GM21381 (cell line): ENCODE measurements around the gene KCTD4.
"Not testable (repeated sequence)": the region's sequence is repeated elsewhere in the genome, so short reads cannot be mapped to it uniquely, and the experiment has no call there.

Source experiments
- ATAC-seq: cut with Tn5 transposase; IDR thresholded peaks from one replicate; pipeline ENCODE4 v1.9.1; 2021; ENCODE audit warnings: mild to moderate bottlenecking, moderate library complexity; ENCODE audit not compliant: unreplicated experiment

The KCTD4 gene

GRCh38 chr13:45200701-45201232, at the start of gene KCTD4:
Gene KCTD4, minus strand, starts transcription at chr13:45201045. Its CDS starts 6,478 bp downstream, at chr13:45194567.
- ATAC-seq, result no peak

- no peak for ATAC-seq
These were observed 48.8 kb upstream of the KCTD4 start for GRCh38 chr13:45249662-45250061.

GRCh38 chr13:45244736-45245135, 43.9 kb upstream of the KCTD4 start:
- not testable (repeated sequence) for ATAC-seq

- no peak for ATAC-seq
These were observed 42.2 kb upstream of the KCTD4 start for GRCh38 chr13:45243077-45243476.

GRCh38 chr13:45242524-45242923, 41.7 kb upstream of the KCTD4 start:
- no peak for ATAC-seq

- ATAC-seq, result no peak
These were observed 41.2 kb upstream of the KCTD4 start for GRCh38 chr13:45242070-45242469.

GRCh38 chr13:45240143-45240542, 39.3 kb upstream of the KCTD4 start:
- ATAC-seq, result no peak

GRCh38 chr13:45238945-45239795, 38.3 kb upstream of the KCTD4 start:
- no peak for ATAC-seq

GRCh38 chr13:45232591-45232990, 31.7 kb upstream of the KCTD4 start:
- no peak for ATAC-seq

GRCh38 chr13:45231722-45232121, 30.9 kb upstream of the KCTD4 start:
- no peak for ATAC-seq

GRCh38 chr13:45231305-45231704, 30.5 kb upstream of the KCTD4 start:
- no peak for ATAC-seq

- ATAC-seq, result no peak
These were observed 28.3 kb upstream of the KCTD4 start for GRCh38 chr13:45229172-45229571.

- no peak for ATAC-seq
These were observed 27.2 kb upstream of the KCTD4 start for GRCh38 chr13:45228002-45228401.

- no peak for ATAC-seq
These were observed 25.2 kb upstream of the KCTD4 start for GRCh38 chr13:45226024-45226423.

GRCh38 chr13:45225370-45225769, 24.5 kb upstream of the KCTD4 start:
- no peak for ATAC-seq

GRCh38 chr13:45224176-45224575, 23.3 kb upstream of the KCTD4 start:
- ATAC-seq, result no peak

GRCh38 chr13:45222919-45223318, 22.1 kb upstream of the KCTD4 start:
- no peak for ATAC-seq

- ATAC-seq, result no peak
These were observed 21.7 kb upstream of the KCTD4 start for GRCh38 chr13:45222516-45222915.

- ATAC-seq, result no peak
These were observed 19.6 kb upstream of the KCTD4 start for GRCh38 chr13:45220403-45220802.

GRCh38 chr13:45219938-45220375, 19.1 kb upstream of the KCTD4 start:
- ATAC-seq, result no peak

- no peak for ATAC-seq
These were observed 18.5 kb upstream of the KCTD4 start for GRCh38 chr13:45219123-45219891.

GRCh38 chr13:45218689-45219088, 17.8 kb upstream of the KCTD4 start:
- no peak for ATAC-seq
